ENCODE data around the gene GOLGA8A. TPM values are rescaled to one million over a fixed set of nuclear protein-coding genes. Genes with fewer than 3 reads are reported as not detected.
"Not testable (repeated sequence)": the region's sequence is repeated elsewhere in the genome, so short reads cannot be mapped to it uniquely, and the experiment has no call there.

The GOLGA8A gene
- total RNA-seq (2014; rRNA removed; shearing (Covaris generic)): 16.4 and 22.0 TPM in 2 replicates

GRCh38 chr15:34437687-34438086, at the start of gene GOLGA8A:
Gene GOLGA8A (minus strand): TSS chr15:34437808. CDS start chr15:34389691, 48,117 bp downstream.
- peak; percentile 57 for DNase-seq (ENCODE audit: low spot score)

GRCh38 chr15:34483644-34484043, 46.0 kb upstream of the GOLGA8A start:
- no peak for DNase-seq (ENCODE audit: low spot score)

GRCh38 chr15:34481370-34481769, 43.8 kb upstream of the GOLGA8A start:
- no peak for DNase-seq (ENCODE audit: low spot score)

- no peak for DNase-seq (ENCODE audit: low spot score)
Measured at GRCh38 chr15:34473840-34474239, 36.2 kb upstream of the GOLGA8A start.

- no peak for DNase-seq (ENCODE audit: low spot score)
Measured at GRCh38 chr15:34472947-34473346, 35.3 kb upstream of the GOLGA8A start.

GRCh38 chr15:34470892-34471291, 33.3 kb upstream of the GOLGA8A start:
- DNase-seq (ENCODE audit: low spot score): no peak

GRCh38 chr15:34470091-34470490, 32.5 kb upstream of the GOLGA8A start:
- no peak for DNase-seq (ENCODE audit: low spot score)

- no peak for DNase-seq (ENCODE audit: low spot score)
Measured at GRCh38 chr15:34461730-34462129, 24.1 kb upstream of the GOLGA8A start.

GRCh38 chr15:34460451-34460850, 22.8 kb upstream of the GOLGA8A start:
- DNase-seq (ENCODE audit: low spot score): no peak

GRCh38 chr15:34456658-34457057, 19.1 kb upstream of the GOLGA8A start:
- no peak for DNase-seq (ENCODE audit: low spot score)

- no peak for DNase-seq (ENCODE audit: low spot score)
Measured at GRCh38 chr15:34442891-34443290, 5.3 kb upstream of the GOLGA8A start.

GRCh38 chr15:34439878-34440277, 2.3 kb upstream of the GOLGA8A start:
- no peak for DNase-seq (ENCODE audit: low spot score)

- peak; percentile 11 for DNase-seq (ENCODE audit: low spot score)
Measured at GRCh38 chr15:34436956-34437442, 609 bp downstream of the GOLGA8A start.

GRCh38 chr15:34436126-34436955, 1.3 kb downstream of the GOLGA8A start:
- no peak for DNase-seq (ENCODE audit: low spot score)

GRCh38 chr15:34435658-34436057, 1.9 kb downstream of the GOLGA8A start:
- no peak for DNase-seq (ENCODE audit: low spot score)

- DNase-seq (ENCODE audit: low spot score): no peak
Measured at GRCh38 chr15:34434627-34435305, 2.8 kb downstream of the GOLGA8A start.

GRCh38 chr15:34433956-34434626, 3.5 kb downstream of the GOLGA8A start:
- DNase-seq (ENCODE audit: low spot score): not testable (repeated sequence)

- DNase-seq (ENCODE audit: low spot score): not testable (repeated sequence)
Measured at GRCh38 chr15:34430642-34431041, 7.0 kb downstream of the GOLGA8A start.

GRCh38 chr15:34423425-34424090, 14.1 kb downstream of the GOLGA8A start:
- DNase-seq (ENCODE audit: low spot score): not testable (repeated sequence)

- not testable (repeated sequence) for DNase-seq (ENCODE audit: low spot score)
Measured at GRCh38 chr15:34420953-34421352, 16.7 kb downstream of the GOLGA8A start.

- peak; percentile 0 for DNase-seq (ENCODE audit: low spot score)
Measured at GRCh38 chr15:34418435-34418834, 19.2 kb downstream of the GOLGA8A start.

Data from HT-29 (cell line).